ENCODE results near the gene SUMO2. TPM values are rescaled to one million over a fixed set of nuclear protein-coding genes. Genes with fewer than 3 reads are reported as not detected.
A peak's percentile ranks its signal among the peaks of the same experiment; 100 is the strongest.

SUMO2 gene
- total and polyA plus RNA-seq, 10 of the 15 experiments (the other 5 are each of a cell fraction or from before 2014, with no cell fraction given) = 163 to 803 (median 555) TPM

DNA sequence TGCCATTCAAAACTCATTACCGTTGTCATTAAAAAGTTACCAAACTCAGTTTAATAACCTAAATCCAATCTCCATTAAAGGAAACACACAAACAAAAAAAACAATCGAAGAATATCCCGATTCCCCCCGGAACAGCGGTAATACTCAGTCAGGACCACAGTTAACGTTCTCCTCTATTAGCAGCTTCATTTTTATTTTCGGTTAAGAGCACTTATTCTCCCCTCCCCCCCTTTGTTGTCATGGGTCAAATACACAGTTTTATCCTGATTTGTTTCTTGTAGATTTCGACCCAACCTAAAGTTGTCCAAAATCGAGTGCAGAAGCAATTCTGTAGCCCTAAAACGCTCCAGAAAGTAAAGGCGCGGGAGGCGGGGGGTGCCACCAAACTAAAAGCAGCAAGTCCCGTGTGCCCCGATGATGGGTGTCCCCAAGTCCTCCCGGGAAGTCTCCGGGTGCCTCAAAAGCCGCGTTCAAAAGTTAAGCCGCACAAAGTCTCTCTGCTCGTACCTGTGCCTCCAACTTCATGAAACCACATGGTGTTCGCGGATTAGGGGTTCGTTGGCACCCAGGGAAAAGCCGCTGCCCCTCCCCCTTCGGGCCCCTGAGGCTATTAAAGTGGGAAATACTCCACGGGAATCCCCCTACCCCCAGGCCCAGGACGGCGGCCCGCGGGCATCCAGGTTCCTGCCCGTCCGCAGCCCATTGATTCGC lies 996 bp downstream of the SUMO2 start (continued):
- TF ChIP-seq, protein P1, sequence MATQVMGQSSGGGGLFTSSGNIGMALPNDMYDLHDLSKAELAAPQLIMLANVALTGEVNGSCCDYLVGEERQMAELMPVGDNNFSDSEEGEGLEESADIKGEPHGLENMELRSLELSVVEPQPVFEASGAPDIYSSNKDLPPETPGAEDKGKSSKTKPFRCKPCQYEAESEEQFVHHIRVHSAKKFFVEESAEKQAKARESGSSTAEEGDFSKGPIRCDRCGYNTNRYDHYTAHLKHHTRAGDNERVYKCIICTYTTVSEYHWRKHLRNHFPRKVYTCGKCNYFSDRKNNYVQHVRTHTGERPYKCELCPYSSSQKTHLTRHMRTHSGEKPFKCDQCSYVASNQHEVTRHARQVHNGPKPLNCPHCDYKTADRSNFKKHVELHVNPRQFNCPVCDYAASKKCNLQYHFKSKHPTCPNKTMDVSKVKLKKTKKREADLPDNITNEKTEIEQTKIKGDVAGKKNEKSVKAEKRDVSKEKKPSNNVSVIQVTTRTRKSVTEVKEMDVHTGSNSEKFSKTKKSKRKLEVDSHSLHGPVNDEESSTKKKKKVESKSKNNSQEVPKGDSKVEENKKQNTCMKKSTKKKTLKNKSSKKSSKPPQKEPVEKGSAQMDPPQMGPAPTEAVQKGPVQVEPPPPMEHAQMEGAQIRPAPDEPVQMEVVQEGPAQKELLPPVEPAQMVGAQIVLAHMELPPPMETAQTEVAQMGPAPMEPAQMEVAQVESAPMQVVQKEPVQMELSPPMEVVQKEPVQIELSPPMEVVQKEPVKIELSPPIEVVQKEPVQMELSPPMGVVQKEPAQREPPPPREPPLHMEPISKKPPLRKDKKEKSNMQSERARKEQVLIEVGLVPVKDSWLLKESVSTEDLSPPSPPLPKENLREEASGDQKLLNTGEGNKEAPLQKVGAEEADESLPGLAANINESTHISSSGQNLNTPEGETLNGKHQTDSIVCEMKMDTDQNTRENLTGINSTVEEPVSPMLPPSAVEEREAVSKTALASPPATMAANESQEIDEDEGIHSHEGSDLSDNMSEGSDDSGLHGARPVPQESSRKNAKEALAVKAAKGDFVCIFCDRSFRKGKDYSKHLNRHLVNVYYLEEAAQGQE (IDR thresholded peaks at IDR 0.05; ENCODE audit: low read depth, low read length) = no peak
- peak in 1 of 2 experiments; percentile 39; a peak in 1 of 4 replicates for TF ChIP-seq BHLHE40 (IDR thresholded peaks at IDR 0.05; ENCODE audit: borderline replicate concordance in 1 of 2, low read depth in 2 of 2, low read length in 1 of 2)
- TF ChIP-seq ATF7 (IDR thresholded peaks at IDR 0.05; ENCODE audit: low read depth) = 0 out of 2 replicates have a peak, but pooled peaks have one; percentile 12
- no peak for TF ChIP-seq CHD4 (IDR thresholded peaks at IDR 0.05)
- TF ChIP-seq NR2C1 (IDR thresholded peaks at IDR 0.05) = no peak
- TF ChIP-seq ZNF24 (IDR thresholded peaks at IDR 0.05) = no peak
- TF ChIP-seq, protein P2, sequence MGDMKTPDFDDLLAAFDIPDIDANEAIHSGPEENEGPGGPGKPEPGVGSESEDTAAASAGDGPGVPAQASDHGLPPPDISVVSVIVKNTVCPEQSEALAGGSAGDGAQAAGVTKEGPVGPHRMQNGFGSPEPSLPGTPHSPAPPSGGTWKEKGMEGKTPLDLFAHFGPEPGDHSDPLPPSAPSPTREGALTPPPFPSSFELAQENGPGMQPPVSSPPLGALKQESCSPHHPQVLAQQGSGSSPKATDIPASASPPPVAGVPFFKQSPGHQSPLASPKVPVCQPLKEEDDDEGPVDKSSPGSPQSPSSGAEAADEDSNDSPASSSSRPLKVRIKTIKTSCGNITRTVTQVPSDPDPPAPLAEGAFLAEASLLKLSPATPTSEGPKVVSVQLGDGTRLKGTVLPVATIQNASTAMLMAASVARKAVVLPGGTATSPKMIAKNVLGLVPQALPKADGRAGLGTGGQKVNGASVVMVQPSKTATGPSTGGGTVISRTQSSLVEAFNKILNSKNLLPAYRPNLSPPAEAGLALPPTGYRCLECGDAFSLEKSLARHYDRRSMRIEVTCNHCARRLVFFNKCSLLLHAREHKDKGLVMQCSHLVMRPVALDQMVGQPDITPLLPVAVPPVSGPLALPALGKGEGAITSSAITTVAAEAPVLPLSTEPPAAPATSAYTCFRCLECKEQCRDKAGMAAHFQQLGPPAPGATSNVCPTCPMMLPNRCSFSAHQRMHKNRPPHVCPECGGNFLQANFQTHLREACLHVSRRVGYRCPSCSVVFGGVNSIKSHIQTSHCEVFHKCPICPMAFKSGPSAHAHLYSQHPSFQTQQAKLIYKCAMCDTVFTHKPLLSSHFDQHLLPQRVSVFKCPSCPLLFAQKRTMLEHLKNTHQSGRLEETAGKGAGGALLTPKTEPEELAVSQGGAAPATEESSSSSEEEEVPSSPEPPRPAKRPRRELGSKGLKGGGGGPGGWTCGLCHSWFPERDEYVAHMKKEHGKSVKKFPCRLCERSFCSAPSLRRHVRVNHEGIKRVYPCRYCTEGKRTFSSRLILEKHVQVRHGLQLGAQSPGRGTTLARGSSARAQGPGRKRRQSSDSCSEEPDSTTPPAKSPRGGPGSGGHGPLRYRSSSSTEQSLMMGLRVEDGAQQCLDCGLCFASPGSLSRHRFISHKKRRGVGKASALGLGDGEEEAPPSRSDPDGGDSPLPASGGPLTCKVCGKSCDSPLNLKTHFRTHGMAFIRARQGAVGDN (IDR thresholded peaks at IDR 0.05) = no peak
- no peak for TF ChIP-seq MYC (IDR thresholded peaks at IDR 0.05; ENCODE audit: insufficient read depth, insufficient read length, insufficient replicate concordance, low read length, severe bottlenecking)
- no peak for TF ChIP-seq SUPT20H (IDR thresholded peaks at IDR 0.05; ENCODE audit: borderline replicate concordance, control insufficient read depth, low read depth, low read length)
- 0 out of 2 replicates have a peak, but pooled peaks have one; percentile 42 for TF ChIP-seq CHD1 (IDR thresholded peaks at IDR 0.05; ENCODE audit: low read depth, low read length)
- 0 out of 2 replicates have a peak, but pooled peaks have one; percentile 39 for TF ChIP-seq CREB1 (IDR thresholded peaks at IDR 0.05; ENCODE audit: low read depth)
- no peak for TF ChIP-seq KAT2A (conservative IDR thresholded peaks at IDR 0.05; ENCODE audit: control insufficient read depth, low read depth, low read length)
- TF ChIP-seq PML (IDR thresholded peaks at IDR 0.05; ENCODE audit: low read length) = no peak
- peak in 1 of 2 experiments; percentile 21; a peak in 1 of 4 replicates for TF ChIP-seq IKZF2 (IDR thresholded peaks at IDR 0.05)
- no peak for TF ChIP-seq EZH2 (IDR thresholded peaks at IDR 0.05; ENCODE audit: borderline replicate concordance, control insufficient read depth, low read depth, low read length)
- no peak for TF ChIP-seq RUNX3 (IDR thresholded peaks at IDR 0.05; ENCODE audit: low read length)
- TF ChIP-seq, protein P3, sequence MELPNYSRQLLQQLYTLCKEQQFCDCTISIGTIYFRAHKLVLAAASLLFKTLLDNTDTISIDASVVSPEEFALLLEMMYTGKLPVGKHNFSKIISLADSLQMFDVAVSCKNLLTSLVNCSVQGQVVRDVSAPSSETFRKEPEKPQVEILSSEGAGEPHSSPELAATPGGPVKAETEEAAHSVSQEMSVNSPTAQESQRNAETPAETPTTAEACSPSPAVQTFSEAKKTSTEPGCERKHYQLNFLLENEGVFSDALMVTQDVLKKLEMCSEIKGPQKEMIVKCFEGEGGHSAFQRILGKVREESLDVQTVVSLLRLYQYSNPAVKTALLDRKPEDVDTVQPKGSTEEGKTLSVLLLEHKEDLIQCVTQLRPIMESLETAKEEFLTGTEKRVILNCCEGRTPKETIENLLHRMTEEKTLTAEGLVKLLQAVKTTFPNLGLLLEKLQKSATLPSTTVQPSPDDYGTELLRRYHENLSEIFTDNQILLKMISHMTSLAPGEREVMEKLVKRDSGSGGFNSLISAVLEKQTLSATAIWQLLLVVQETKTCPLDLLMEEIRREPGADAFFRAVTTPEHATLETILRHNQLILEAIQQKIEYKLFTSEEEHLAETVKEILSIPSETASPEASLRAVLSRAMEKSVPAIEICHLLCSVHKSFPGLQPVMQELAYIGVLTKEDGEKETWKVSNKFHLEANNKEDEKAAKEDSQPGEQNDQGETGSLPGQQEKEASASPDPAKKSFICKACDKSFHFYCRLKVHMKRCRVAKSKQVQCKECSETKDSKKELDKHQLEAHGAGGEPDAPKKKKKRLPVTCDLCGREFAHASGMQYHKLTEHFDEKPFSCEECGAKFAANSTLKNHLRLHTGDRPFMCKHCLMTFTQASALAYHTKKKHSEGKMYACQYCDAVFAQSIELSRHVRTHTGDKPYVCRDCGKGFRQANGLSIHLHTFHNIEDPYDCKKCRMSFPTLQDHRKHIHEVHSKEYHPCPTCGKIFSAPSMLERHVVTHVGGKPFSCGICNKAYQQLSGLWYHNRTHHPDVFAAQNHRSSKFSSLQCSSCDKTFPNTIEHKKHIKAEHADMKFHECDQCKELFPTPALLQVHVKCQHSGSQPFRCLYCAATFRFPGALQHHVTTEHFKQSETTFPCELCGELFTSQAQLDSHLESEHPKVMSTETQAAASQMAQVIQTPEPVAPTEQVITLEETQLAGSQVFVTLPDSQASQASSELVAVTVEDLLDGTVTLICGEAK (IDR thresholded peaks at IDR 0.05; ENCODE audit: borderline replicate concordance) = peak; percentile 15; the same call in 1 of the 2 replicates
